Measurements from ENCODE around the gene EXOSC3. TPM values are rescaled to one million over a fixed set of nuclear protein-coding genes. Genes with fewer than 3 reads are reported as not detected.
A peak's percentile ranks its signal among the peaks of the same experiment; 100 is the strongest.

The EXOSC3 gene
- polyA plus RNA-seq, 3 donors = 9.8 to 25.2 (median 19.6) TPM

- no peaks in the 10 kb centered on the region for H3K4me1 ChIP-seq (ENCODE audit: control insufficient read depth in 1 of 2, insufficient read depth in 2 of 2, low read length in 2 of 2)
- H3K4me1 Mint-ChIP-seq = no peaks in the 10 kb centered on the region
- H3K27ac Mint-ChIP-seq = no peak overlapping the region
- H4K20me1 ChIP-seq (ENCODE audit: insufficient read depth, low read length) = peaks cover 9% of the 10 kb centered on the region
- H3K9me3 Mint-ChIP-seq = no peaks in the 10 kb centered on the region
- no peak for DNase-seq
- WGBS (ENCODE audit: insufficient coverage) = 94% methylated on average over 2 of the region's 5 CpGs
- H3K27me3 Mint-ChIP-seq (ENCODE audit: low read depth in 3 of 3) = no peaks in the 10 kb centered on the region
- no peak overlapping the region for H3K4me2 ChIP-seq (replicated peaks; ENCODE audit: extremely low read depth, low read length, poor library complexity, severe bottlenecking)
- H2AFZ ChIP-seq (ENCODE audit: insufficient read depth, low read depth, low read length, poor library complexity, severe bottlenecking) = no peak overlapping the region
- TF ChIP-seq CTCF (IDR thresholded peaks at IDR 0.05) = no peak
- no peak overlapping the region for H3K9ac ChIP-seq (ENCODE audit: insufficient read depth, low read length, poor library complexity, severe bottlenecking)
- no peak overlapping the region for H3K4me3 ChIP-seq (replicated peaks in 1 of 3; ENCODE audit: low read depth in 2 of 3, low read length in 3 of 3)
- no peak overlapping the region for H3K4me3 Mint-ChIP-seq
- no peak overlapping the region for H3K27ac ChIP-seq (ENCODE audit: low read depth in 1 of 2, low read length in 2 of 2)
- peaks cover 22 to 56% of the 10 kb centered on the region in 2 donors for H3K36me3 ChIP-seq (replicated peaks in 1 of 2; ENCODE audit: control insufficient read depth in 1 of 2, insufficient read depth in 2 of 2, low read length in 2 of 2)
- peaks cover 13% of the 10 kb centered on the region for H3K79me2 ChIP-seq (ENCODE audit: insufficient read depth, low read length)
- intact Hi-C loops (cut with micrococcal nuclease) = no loop called here
- no peaks in the 10 kb centered on the region for H3K27me3 ChIP-seq (ENCODE audit: control insufficient read depth in 2 of 2, insufficient read depth in 2 of 2, low read length in 2 of 2)
- peaks cover 43 to 55% of the 10 kb centered on the region in 2 donors for H3K36me3 Mint-ChIP-seq
- no peaks in the 10 kb centered on the region for H3K9me3 ChIP-seq (replicated peaks in 1 of 2; ENCODE audit: control insufficient read depth in 1 of 2, insufficient read depth in 1 of 2, low read length in 2 of 2)
These were observed 35.3 kb upstream of the EXOSC3 start for GRCh38 chr9:37820142-37820541.

- peak overlapping the region in 1 of 7 donors; percentile 30 for H3K27ac Mint-ChIP-seq
- intact Hi-C loops (cut with micrococcal nuclease) = no loop called here
- WGBS (ENCODE audit: insufficient coverage) = no CpG with 5 or more reads among the region's 2 CpGs
These were observed 34.0 kb upstream of the EXOSC3 start for GRCh38 chr9:37818849-37819248.

More at GRCh38 chr9:37818849-37819248, 34.0 kb upstream of the EXOSC3 start:
- Histone ChIP-seq H3K36me3 (replicated peaks in 1 of 2; ENCODE audit: control insufficient read depth in 1 of 2, insufficient read depth in 2 of 2, low read length in 2 of 2) (peaks cover 17 to 46% of the 10 kb centered on the region in 2 donors), H3K79me2 (ENCODE audit: insufficient read depth, low read length) (peaks cover 22% of the 10 kb centered on the region), H3K4me2 (replicated peaks; ENCODE audit: extremely low read depth, low read length, poor library complexity, severe bottlenecking) (no peak overlapping the region), H4K20me1 (ENCODE audit: insufficient read depth, low read length) (peaks cover 9% of the 10 kb centered on the region), H3K9me3 (replicated peaks in 1 of 2; ENCODE audit: control insufficient read depth in 1 of 2, insufficient read depth in 1 of 2, low read length in 2 of 2) (no peaks in the 10 kb centered on the region), H3K9ac (ENCODE audit: insufficient read depth, low read length, poor library complexity, severe bottlenecking) (no peak overlapping the region), H2AFZ (ENCODE audit: insufficient read depth, low read depth, low read length, poor library complexity, severe bottlenecking) (no peak overlapping the region), H3K4me1 (ENCODE audit: control insufficient read depth in 1 of 2, insufficient read depth in 2 of 2, low read length in 2 of 2) (no peaks in the 10 kb centered on the region), H3K4me3 (replicated peaks in 1 of 3; ENCODE audit: low read depth in 2 of 3, low read length in 3 of 3) (no peak overlapping the region), H3K27me3 (ENCODE audit: control insufficient read depth in 2 of 2, insufficient read depth in 2 of 2, low read length in 2 of 2) (no peaks in the 10 kb centered on the region), H3K27ac (ENCODE audit: low read depth in 1 of 2, low read length in 2 of 2) (no peak overlapping the region)
- no peaks in the 10 kb centered on the region for H3K27me3 Mint-ChIP-seq (ENCODE audit: low read depth in 3 of 3)
- no peaks in the 10 kb centered on the region for H3K4me1 Mint-ChIP-seq
- no peak overlapping the region for H3K4me3 Mint-ChIP-seq
- no peaks in the 10 kb centered on the region for H3K9me3 Mint-ChIP-seq
- TF ChIP-seq CTCF (IDR thresholded peaks at IDR 0.05) = no peak
- H3K36me3 Mint-ChIP-seq = peaks cover 34 to 46% of the 10 kb centered on the region in 2 donors
- DNase-seq = no peak
